ENCODE results near the gene CAPN15.

GRCh38 chr16:495127-495748, 32.3 kb upstream of the CAPN15 start:
- TF ChIP-seq POLR2AphosphoS5 (IDR thresholded peaks at IDR 0.05; ENCODE audit: low read depth, low read length) (no peak), TAF1 (IDR thresholded peaks at IDR 0.05; ENCODE audit: borderline replicate concordance, insufficient read depth, low read length) (no peak), REST (IDR thresholded peaks at IDR 0.05; ENCODE audit: insufficient read depth in 1 of 2, low read depth in 2 of 2, low read length in 2 of 2) (no peak)

All from PFSK-1 (cell line).